NCI-H1105 (cell line): ENCODE results near the gene MYEF2.

Experiments
- DNase-seq: peaks from one replicate; lab custom pipeline; 2025; lab: John Stamatoyannopoulos, UW

Gene MYEF2

GRCh38 chr15:48144889-48145288, 33.2 kb downstream of the MYEF2 start:
- DNase-seq, result no peak

GRCh38 chr15:48143856-48144255, 34.2 kb downstream of the MYEF2 start:
- DNase-seq, result no peak

- no peak for DNase-seq
Measured at GRCh38 chr15:48132874-48133273, 45.2 kb downstream of the MYEF2 start.

DNA sequence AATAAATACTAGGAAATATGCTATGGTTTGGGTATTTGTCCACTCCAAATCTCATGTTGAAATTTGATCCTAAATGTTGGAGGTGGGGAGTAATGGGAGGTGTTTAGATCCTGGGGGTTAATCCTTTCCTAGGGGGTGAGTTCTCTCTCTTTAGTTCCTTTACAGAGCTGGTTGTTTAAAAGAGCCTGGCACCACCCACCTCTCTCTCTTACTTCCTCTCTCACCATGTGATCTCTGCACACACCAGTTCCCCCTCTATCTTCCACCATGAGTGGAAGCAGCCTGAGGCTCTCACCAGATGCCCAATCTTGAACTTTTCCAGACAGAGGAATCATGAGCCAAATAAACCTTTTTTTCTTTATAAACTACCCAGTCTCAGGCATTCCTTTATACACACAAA, 46.8 kb downstream of the MYEF2 start:
- DNase-seq, result no peak

DNA sequence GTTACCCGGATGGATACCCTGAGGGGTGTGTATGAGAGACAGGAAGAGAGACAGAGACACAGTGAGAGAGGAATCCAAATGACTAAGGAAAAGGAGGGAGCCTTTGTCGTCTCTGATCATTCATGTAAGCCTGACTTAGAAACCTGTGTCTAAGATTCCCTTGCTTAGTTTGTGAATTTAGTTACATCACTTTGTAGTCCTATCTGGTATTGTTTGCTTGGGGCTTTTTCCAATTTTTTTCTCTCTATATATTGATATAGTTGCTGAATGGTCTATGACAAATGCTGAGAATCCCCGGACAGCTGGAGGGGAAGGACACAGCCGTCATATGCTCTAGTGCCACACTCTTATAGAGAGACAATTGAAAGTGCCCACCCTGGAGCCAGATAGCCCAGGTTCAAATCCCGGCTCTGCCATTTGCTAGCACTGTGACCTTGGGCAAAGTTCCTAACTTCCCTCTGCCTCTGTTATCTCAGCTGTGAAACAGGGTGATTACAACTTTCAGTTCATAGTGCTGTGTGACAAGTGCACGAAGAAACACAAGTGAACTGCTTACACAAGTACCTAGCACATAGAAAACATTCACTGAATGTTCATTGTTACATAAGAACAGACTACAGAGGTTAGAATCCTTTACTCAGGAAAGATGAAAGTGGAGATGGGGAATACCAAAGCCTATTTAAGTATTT, 51.3 kb downstream of the MYEF2 start:
- DNase-seq, result no peak

DNA sequence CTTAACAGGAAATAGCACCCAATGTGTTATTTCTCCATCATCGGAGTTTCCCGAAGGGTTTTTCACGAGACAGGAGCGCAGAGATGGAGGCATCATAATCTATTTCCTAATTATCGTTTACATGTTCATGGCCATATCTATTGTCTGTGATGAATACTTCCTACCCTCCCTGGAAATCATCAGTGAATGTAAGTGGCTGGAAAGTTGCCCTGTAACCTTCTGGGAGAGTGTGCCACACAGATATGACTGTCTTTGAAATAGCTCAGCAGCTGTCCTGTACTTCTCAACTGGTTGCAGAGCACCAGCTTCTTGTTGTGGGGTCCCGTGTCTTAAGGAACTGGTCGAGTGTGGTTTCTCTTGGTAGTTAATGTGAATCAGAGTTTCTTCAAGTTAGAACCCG, 56.2 kb downstream of the MYEF2 start:
- no peak for DNase-seq

DNA sequence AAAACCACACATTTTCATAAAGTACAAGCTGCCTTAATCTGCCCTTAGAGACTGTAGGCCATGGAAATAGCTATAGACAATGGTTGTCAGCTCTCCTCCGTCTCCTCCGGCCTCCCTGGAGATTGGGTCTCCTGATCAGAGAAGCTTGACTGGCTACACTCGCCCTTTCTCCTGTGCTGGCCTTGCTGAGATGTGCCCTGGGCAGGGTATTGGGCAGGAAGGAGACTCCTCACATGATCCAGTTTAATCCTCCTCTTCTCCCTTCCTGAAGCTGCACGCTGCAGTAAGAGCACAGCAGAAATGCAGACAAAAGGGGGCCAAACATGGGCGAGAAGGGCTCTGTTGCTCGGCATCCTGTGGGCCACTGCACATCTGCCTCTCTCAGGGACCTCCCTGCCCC, 57.4 kb downstream of the MYEF2 start, which contains the start of gene SLC24A5:
Gene SLC24A5, plus strand, starts transcription at position 246 of the 400 bp plus-strand sequence. Its CDS starts 55 bp downstream, at position 301.
- no peak for DNase-seq

GRCh38 chr15:48119277-48119676, 58.8 kb downstream of the MYEF2 start:
- no peak for DNase-seq

DNA sequence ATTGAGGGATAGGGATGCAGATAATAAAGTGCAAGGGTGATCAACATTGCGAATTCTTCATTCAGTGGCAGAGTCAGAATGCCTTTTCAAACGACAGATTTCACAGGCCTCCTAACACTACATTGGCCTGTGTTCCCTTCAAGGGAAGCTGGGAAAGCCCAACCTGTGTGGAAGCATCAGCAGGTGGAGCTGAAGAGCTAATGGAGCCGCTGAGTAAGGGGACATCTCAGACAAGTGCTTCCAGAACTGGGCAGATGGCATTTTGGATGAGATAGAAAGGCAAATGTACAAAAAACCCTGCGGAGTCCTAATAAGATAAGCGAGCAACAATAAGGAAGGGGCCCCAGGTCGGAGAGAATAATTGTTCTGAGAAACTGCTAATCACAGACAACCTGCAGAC, 65.9 kb downstream of the MYEF2 start:
- no peak for DNase-seq

DNA sequence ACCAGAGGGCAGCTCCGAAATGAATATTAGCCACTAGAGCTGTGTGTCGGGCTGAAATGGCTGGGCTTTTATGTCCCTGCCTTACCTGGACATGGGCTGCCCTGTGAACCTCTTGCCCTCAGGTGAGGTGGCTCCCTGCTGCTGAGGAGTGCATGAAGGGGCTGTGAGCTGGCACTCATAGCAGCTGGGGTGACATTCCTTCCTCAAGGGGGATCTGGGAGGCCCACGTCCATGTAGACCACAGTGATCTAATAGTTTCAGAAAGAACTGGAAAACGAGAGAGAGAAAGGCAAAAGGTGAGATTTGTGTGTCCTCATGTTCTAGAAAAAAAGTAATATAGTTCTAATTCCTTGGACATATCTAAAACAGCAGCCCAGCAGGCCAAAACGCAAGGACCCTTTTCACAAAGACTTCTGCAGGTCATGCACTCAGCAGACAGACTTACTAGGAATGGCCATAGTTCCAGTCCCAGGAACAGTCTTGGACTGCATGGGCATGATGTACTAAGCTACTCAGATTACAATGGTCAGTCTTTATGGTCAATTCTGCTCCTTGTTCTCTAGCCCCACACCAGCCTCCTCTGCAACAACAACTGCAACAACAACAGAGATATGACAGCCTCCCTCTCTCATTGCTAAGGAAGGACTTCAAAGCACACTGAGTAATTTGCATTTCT, 68.1 kb downstream of the MYEF2 start:
- no peak for DNase-seq

DNA sequence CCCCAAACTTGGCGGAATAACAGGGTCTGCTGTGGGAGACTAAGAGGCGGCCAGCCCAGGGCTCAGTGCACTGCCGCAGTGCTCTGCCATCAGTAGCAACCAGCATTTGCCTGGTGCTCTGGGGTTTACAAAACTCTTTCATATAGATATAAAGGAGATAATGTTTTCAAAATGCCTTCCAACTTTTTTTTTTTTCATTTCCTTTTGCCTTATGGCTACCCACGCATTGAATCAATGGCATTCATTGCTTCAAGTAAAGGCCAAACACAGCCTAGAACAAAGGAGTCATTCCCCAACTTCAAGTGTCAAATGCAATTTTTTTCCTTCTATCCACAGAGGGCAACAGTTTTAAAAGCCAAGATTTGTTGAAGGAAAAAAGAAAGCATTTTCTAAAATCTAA, 68.9 kb downstream of the MYEF2 start:
- no peak for DNase-seq

DNA sequence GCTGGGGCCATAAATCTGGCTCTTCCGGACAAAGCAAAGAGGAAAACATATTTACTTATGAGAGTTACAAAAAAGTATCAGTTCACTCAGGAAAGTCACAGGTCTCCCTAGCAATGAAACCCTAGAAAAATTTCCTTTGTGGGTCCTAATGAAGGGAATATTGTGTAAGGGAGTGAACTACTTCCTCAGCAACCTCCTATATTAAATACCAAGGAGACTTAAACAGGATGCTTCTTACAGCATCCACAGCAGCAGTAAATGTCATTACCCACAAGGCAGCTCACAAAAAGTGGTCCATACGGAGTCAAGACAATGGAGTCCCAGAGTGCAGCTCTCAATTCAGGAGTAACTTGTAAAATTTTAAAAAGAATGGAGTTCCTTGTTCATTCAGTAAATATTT, 72.2 kb downstream of the MYEF2 start:
- DNase-seq, result no peak

DNA sequence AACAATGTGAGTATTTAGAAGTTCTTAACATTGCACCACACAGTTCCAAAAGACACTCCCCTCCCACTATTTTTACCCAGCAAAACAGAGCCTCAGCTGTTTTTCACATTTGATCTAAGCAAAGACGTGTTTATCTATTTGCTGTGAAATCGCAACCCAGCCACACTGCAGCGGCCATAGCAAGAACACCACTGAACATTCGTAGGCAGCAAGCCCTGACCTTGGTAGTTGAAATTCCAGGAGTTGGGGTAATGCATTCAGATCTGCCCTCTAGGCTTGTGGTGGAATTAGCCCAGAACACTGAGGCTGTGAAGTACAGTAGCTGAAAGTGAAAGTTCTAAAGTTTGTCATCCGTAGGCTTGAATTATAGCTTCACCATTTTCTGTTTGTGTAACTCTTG, 74.4 kb downstream of the MYEF2 start:
- no peak for DNase-seq

- DNase-seq, result no peak
Measured at GRCh38 chr15:48102167-48102566, 75.9 kb downstream of the MYEF2 start.

- DNase-seq, result no peak
Measured at GRCh38 chr15:48101376-48101961, 76.6 kb downstream of the MYEF2 start.

- no peak for DNase-seq
Measured at GRCh38 chr15:48097264-48097663, 80.8 kb downstream of the MYEF2 start.

- DNase-seq, result no peak
Measured at GRCh38 chr15:48096813-48097212, 81.3 kb downstream of the MYEF2 start.

GRCh38 chr15:48096355-48096786, 81.7 kb downstream of the MYEF2 start:
- DNase-seq, result no peak

DNA sequence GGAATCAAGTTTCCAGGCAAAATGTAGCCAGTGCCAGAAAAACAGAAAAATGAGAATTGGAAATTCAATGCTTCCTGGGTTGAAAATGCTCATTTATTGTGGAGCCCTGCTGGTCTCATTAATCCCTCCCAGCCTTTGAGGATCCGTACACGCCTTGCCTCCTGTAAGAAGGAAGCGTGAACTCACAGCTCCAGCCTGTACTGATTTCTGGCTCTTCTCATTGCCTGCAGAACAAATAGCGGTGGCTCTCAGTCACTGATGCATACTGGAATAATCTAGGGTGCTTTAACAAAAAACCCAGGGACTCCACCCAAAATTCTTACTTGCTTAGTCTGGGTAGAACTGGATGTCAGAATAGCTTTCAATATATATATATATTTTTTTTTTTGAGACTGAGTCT, 86.6 kb downstream of the MYEF2 start:
- DNase-seq, result no peak

GRCh38 chr15:48090666-48091065, 87.4 kb downstream of the MYEF2 start:
- no peak for DNase-seq

DNA sequence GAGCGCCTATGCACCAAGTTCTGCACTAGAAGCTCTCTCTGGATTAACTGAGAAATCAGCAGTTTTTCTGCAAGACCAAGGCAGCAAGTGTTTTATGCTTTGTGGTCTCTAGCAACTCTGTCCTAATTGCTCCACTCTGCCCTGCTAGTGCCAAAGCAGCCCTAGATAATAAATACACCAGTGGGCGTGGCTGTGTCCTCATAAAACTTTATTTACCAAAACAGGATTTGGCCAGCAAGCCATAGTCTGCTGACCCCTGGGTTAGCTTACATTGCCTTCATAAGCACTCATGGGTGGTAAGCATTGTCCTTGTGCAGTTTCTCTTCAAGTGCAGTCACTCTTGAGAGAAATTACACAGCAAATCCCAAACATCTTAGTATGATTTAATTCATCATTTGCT, 88.0 kb downstream of the MYEF2 start:
- DNase-seq, result no peak

GRCh38 chr15:48089702-48090101, 88.4 kb downstream of the MYEF2 start:
- DNase-seq, result no peak

- no peak for DNase-seq
Measured at GRCh38 chr15:48087844-48088243, 90.3 kb downstream of the MYEF2 start.
